H9 (cell line): ENCODE measurements around the gene DNAJC10. TPM values are rescaled to one million over a fixed set of nuclear protein-coding genes. Genes with fewer than 3 reads are reported as not detected.

Source experiments
- DNase-seq: peaks from one replicate; pipeline ENCODE4 v3.0.0-alpha.2; 2017
- H2AFZ ChIP-seq: one replicate; pipeline ENCODE4 v1.6.1; 2013; ENCODE audit warnings: mild to moderate bottlenecking, low read length, control low read depth, moderate library complexity
- H2AK5ac ChIP-seq: 2 replicates; pipeline ENCODE4 v1.6.1; 2013; ENCODE audit warnings: low read length, control low read depth, mixed read lengths; ENCODE audit not compliant: insufficient read length
- H2BK120ac ChIP-seq: one replicate; pipeline ENCODE4 v1.6.1; 2013; ENCODE audit warnings: low read depth, mild to moderate bottlenecking, low read length, control low read depth, inconsistent platforms; ENCODE audit not compliant: poor library complexity, severe bottlenecking
- H2BK12ac ChIP-seq: 2 replicates; pipeline ENCODE4 v1.6.1; 2013; ENCODE audit warnings: low read length, control low read depth, mixed read lengths, low read depth; ENCODE audit not compliant: insufficient read length
- H2BK15ac ChIP-seq: 2 replicates; pipeline ENCODE4 v1.6.1; 2013; ENCODE audit warnings: low read depth, low read length, control low read depth
- H2BK20ac ChIP-seq: one replicate; pipeline ENCODE4 v1.6.1; 2013; ENCODE audit warnings: low read depth, mild to moderate bottlenecking, low read length, control low read depth, inconsistent platforms; ENCODE audit not compliant: poor library complexity, severe bottlenecking
- H2BK5ac ChIP-seq: 2 replicates; pipeline ENCODE4 v1.6.1; 2013; ENCODE audit warnings: low read length, control low read depth, mixed read lengths; ENCODE audit not compliant: insufficient read length
- H3K14ac ChIP-seq: 2 replicates; pipeline ENCODE4 v1.6.1; 2013; ENCODE audit warnings: low read length, control low read depth; ENCODE audit not compliant: insufficient read depth
- H3K18ac ChIP-seq: 2 replicates; pipeline ENCODE4 v1.6.1; 2013; ENCODE audit warnings: low read depth, mild to moderate bottlenecking, mixed read lengths, low read length, control low read depth; ENCODE audit not compliant: insufficient read length
- H3K23ac ChIP-seq: 2 replicates; pipeline ENCODE4 v1.6.1; 2013; ENCODE audit warnings: low read length, control low read depth, mixed read lengths, low read depth; ENCODE audit not compliant: insufficient read length
- H3K23me2 ChIP-seq: 2 replicates; pipeline ENCODE4 v1.6.1; 2013; ENCODE audit warnings: low read depth, mild to moderate bottlenecking, mixed read lengths, low read length, control low read depth; ENCODE audit not compliant: insufficient read length, poor library complexity, severe bottlenecking
- H3K27ac ChIP-seq: 2 replicates; pipeline ENCODE4 v1.5.1; 2013; ENCODE audit warnings: low read length, control low read depth, mixed read lengths, low read depth; ENCODE audit not compliant: insufficient read length
- H3K27me3 ChIP-seq: 2 replicates; pipeline ENCODE4 v1.6.1; 2013; ENCODE audit warnings: low read length, control low read depth, inconsistent platforms; ENCODE audit not compliant: insufficient read depth
- H3K4ac ChIP-seq: 2 replicates; pipeline ENCODE4 v1.6.1; 2013; ENCODE audit warnings: low read depth, mild to moderate bottlenecking, control low read depth, inconsistent platforms, low read length, moderate library complexity
- H3K4me1 ChIP-seq: 2 replicates; pipeline ENCODE4 v1.6.1; 2013; ENCODE audit warnings: low read length, control low read depth, inconsistent platforms; ENCODE audit not compliant: insufficient read depth
- H3K4me2 ChIP-seq: 2 replicates; pipeline ENCODE4 v1.6.1; 2013; ENCODE audit warnings: low read length, control low read depth, mixed read lengths; ENCODE audit not compliant: insufficient read length, insufficient read depth
- H3K56ac ChIP-seq: 2 replicates; pipeline ENCODE4 v1.6.1; 2013; ENCODE audit warnings: low read depth, mild to moderate bottlenecking, mixed read lengths, low read length, control low read depth; ENCODE audit not compliant: insufficient read length
- H3K79me1 ChIP-seq: 2 replicates; pipeline ENCODE4 v1.6.1; 2013; ENCODE audit warnings: low read depth, mild to moderate bottlenecking, moderate library complexity, low read length, control low read depth, inconsistent platforms; ENCODE audit not compliant: insufficient read depth, poor library complexity, severe bottlenecking
- H3K79me2 ChIP-seq: 2 replicates; pipeline ENCODE4 v1.6.1; 2013; ENCODE audit warnings: low read length, control low read depth, inconsistent platforms; ENCODE audit not compliant: insufficient read depth
- H3K9ac ChIP-seq: 2 replicates; pipeline ENCODE4 v1.6.1; 2013; ENCODE audit warnings: low read length, control low read depth, mixed read lengths; ENCODE audit not compliant: insufficient read length; ENCODE audit errors: extremely low read depth
- H3K9me3 ChIP-seq: one replicate; pipeline ENCODE4 v1.6.1; 2013; ENCODE audit warnings: low read depth, low read length, inconsistent platforms; ENCODE audit not compliant: control insufficient read depth
- H3T11ph ChIP-seq: one replicate; pipeline ENCODE4 v1.6.1; 2013; ENCODE audit warnings: mild to moderate bottlenecking, low read length, control low read depth, inconsistent platforms
- H4K20me1 ChIP-seq: one replicate; pipeline ENCODE4 v1.6.1; 2013; ENCODE audit not compliant: control insufficient read depth, insufficient read length, insufficient read depth
- H4K5ac ChIP-seq: 2 replicates; pipeline ENCODE4 v1.6.1; 2013; ENCODE audit warnings: low read depth, mild to moderate bottlenecking, mixed read lengths, low read length, control low read depth; ENCODE audit not compliant: insufficient read length
- H4K8ac ChIP-seq: replicated peaks from 2 replicates; pipeline ENCODE4 v1.6.1; 2013; ENCODE audit warnings: low read length, control low read depth, mixed read lengths, low read depth; ENCODE audit not compliant: insufficient read length
- H4K91ac ChIP-seq: 2 replicates; pipeline ENCODE4 v1.6.1; 2013; ENCODE audit warnings: low read depth, mild to moderate bottlenecking, moderate library complexity, mixed read lengths, low read length, control low read depth; ENCODE audit not compliant: insufficient read length
- H3K27ac Mint-ChIP-seq, 3 experiments: 2 replicates in 2 of 3; 3 replicates in 1 of 3; pipeline ENCODE4 v1.8.0; 2020 to 2021; ENCODE audit warnings: mixed read lengths in 3 of 3, mild to moderate bottlenecking in 1 of 3, moderate library complexity in 1 of 3
- H3K27me3 Mint-ChIP-seq: 2 replicates; pipeline ENCODE4 v1.8.0; 2021; ENCODE audit warnings: low read depth, mild to moderate bottlenecking, moderate library complexity, mixed read lengths
- H3K36me3 Mint-ChIP-seq, 3 experiments: 2 replicates in 2 of 3; 3 replicates in 1 of 3; pipeline ENCODE4 v1.8.0; 2020 to 2021; ENCODE audit warnings: low read depth in 3 of 3, mixed read lengths in 3 of 3; ENCODE audit not compliant: insufficient read depth in 1 of 3
- H3K4me1 Mint-ChIP-seq, 2 experiments: 2 replicates each; pipeline ENCODE4 v1.8.0; 2020; ENCODE audit warnings: mixed read lengths in 2 of 2
- H3K4me3 Mint-ChIP-seq, 2 experiments: 2 replicates in 1 of 2; 3 replicates in 1 of 2; pipeline ENCODE4 v1.8.0; 2020 to 2021; ENCODE audit warnings: mild to moderate bottlenecking in 2 of 2, mixed read lengths in 2 of 2, moderate library complexity in 1 of 2
- H3K9me3 Mint-ChIP-seq, 2 experiments: 2 replicates in 1 of 2; 3 replicates in 1 of 2; pipeline ENCODE4 v1.8.0; 2020; ENCODE audit warnings: mild to moderate bottlenecking in 2 of 2, mixed read lengths in 2 of 2, moderate library complexity in 1 of 2
- total RNA-seq: library from RNA; stranded (reverse); gene quantifications from 2 replicates; pipeline ENCODE4 v1.2.1, GENCODE V29; 2021
- TF ChIP-seq, protein P1 (sequence below): fragments of 200-600 bp; sonication (generic); conservative IDR thresholded peaks from 3 replicates; pipeline ENCODE4 v1.8.0; 2021; ENCODE audit warnings: antibody characterized with exemption, mild to moderate bottlenecking

Gene DNAJC10
- total RNA-seq, 1 experiment from 2014 or later, result 129 TPM

DNA sequence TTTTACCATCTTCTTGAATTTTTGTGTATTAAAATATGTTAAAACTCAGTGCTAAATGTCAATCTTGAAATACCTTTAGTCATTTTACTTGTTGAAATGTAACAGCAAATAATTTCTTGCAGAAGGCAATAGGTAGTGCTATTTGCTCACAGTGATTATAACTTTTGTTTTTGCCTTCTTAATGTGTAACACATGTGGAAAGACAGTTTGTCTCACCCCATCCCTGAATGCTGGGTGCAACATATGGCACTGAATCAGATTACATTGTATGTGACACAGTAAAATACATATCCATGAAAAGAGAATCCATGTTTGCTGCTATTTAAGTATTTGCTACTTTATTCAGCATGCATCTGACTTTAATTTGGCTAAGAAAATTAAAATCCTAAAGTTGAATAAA lies 115.0 kb downstream of the DNAJC10 start:
- Histone ChIP-seq H3K4me1 (no peaks in the 10 kb centered on the region), H3K9me3 (no peaks in the 10 kb centered on the region)

More for the DNA sequence above, 115.0 kb downstream of the DNAJC10 start:
- Histone ChIP-seq H3K18ac (no peak overlapping the region), H2AFZ (no peak overlapping the region), H4K91ac (no peak overlapping the region), H3K27ac (no peak overlapping the region), H2BK20ac (no peak overlapping the region), H3K27me3 (no peaks in the 10 kb centered on the region), H2BK120ac (no peak overlapping the region), H4K5ac (no peak overlapping the region), H3K23me2 (no peaks in the 10 kb centered on the region), H2BK12ac (no peak overlapping the region), H3K23ac (no peak overlapping the region), H2BK15ac (no peak overlapping the region), H3K14ac (no peak overlapping the region), H3T11ph (no peak overlapping the region), H3K4ac (no peak overlapping the region), H3K9ac (no peak overlapping the region), H4K8ac (no peak overlapping the region), H2BK5ac (no peak overlapping the region), H3K79me1 (no peaks in the 10 kb centered on the region), H3K56ac (no peak overlapping the region), H3K4me2 (no peak overlapping the region), H3K79me2 (no peaks in the 10 kb centered on the region), H4K20me1 (no peaks in the 10 kb centered on the region), H2AK5ac (no peak overlapping the region)
- peaks cover 13 to 22% of the 10 kb centered on the region in 2 experiments for H3K4me1 Mint-ChIP-seq
- H3K27ac Mint-ChIP-seq, result no peak overlapping the region
- H3K4me3 Mint-ChIP-seq, result no peak overlapping the region
- H3K9me3 Mint-ChIP-seq, result no peaks in the 10 kb centered on the region
- no peaks in the 10 kb centered on the region for H3K36me3 Mint-ChIP-seq
- TF ChIP-seq, protein P1, sequence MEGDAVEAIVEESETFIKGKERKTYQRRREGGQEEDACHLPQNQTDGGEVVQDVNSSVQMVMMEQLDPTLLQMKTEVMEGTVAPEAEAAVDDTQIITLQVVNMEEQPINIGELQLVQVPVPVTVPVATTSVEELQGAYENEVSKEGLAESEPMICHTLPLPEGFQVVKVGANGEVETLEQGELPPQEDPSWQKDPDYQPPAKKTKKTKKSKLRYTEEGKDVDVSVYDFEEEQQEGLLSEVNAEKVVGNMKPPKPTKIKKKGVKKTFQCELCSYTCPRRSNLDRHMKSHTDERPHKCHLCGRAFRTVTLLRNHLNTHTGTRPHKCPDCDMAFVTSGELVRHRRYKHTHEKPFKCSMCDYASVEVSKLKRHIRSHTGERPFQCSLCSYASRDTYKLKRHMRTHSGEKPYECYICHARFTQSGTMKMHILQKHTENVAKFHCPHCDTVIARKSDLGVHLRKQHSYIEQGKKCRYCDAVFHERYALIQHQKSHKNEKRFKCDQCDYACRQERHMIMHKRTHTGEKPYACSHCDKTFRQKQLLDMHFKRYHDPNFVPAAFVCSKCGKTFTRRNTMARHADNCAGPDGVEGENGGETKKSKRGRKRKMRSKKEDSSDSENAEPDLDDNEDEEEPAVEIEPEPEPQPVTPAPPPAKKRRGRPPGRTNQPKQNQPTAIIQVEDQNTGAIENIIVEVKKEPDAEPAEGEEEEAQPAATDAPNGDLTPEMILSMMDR, result no peak
- no peak for DNase-seq
- no peaks in the 10 kb centered on the region; the same call in 1 of the 2 replicates for H3K27me3 Mint-ChIP-seq
